ENCODE results near the gene FBXO10.

DNA sequence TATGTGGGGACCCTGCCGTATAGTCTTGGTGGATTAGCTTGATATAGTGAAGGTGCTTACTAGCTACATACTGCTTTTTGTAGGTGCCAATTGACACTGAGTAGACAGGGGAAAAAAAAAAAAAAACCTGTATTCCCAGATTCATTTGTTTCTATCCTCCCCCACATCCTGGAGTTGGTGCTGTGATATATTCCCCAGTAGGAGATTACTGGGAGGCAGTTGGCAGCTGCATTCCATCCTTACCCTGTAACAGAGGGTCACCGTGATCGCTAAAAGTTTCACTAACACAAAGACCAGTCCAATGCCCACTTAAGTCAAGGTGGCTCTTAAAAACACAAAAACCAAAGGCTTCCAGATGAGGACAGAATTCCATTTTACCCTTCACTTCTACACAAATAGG lies 43.6 kb upstream of the FBXO10 start:
- TF ChIP-seq, protein P1, sequence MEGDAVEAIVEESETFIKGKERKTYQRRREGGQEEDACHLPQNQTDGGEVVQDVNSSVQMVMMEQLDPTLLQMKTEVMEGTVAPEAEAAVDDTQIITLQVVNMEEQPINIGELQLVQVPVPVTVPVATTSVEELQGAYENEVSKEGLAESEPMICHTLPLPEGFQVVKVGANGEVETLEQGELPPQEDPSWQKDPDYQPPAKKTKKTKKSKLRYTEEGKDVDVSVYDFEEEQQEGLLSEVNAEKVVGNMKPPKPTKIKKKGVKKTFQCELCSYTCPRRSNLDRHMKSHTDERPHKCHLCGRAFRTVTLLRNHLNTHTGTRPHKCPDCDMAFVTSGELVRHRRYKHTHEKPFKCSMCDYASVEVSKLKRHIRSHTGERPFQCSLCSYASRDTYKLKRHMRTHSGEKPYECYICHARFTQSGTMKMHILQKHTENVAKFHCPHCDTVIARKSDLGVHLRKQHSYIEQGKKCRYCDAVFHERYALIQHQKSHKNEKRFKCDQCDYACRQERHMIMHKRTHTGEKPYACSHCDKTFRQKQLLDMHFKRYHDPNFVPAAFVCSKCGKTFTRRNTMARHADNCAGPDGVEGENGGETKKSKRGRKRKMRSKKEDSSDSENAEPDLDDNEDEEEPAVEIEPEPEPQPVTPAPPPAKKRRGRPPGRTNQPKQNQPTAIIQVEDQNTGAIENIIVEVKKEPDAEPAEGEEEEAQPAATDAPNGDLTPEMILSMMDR (IDR thresholded peaks at IDR 0.05), result no peak
- no peak for TF ChIP-seq POLR2A (IDR thresholded peaks at IDR 0.05)
